SIG-M5 treated with dmso at 0.1 percent for 504 hours (cell line): Measurements from ENCODE around the gene THBS3.
"Not testable (repeated sequence)": the region's sequence is repeated elsewhere in the genome, so short reads cannot be mapped to it uniquely, and the experiment has no call there.

Experiments
- DNase-seq: peaks from one replicate; lab custom pipeline; 2025; ENCODE audit not compliant: unreplicated experiment; lab: John Stamatoyannopoulos, UW

THBS3 gene

GRCh38 chr1:155191904-155192303, 15.8 kb downstream of the THBS3 start:
- DNase-seq: no peak

- not testable (repeated sequence) for DNase-seq
These were observed 17.8 kb downstream of the THBS3 start for GRCh38 chr1:155189926-155190325.

- DNase-seq: no peak
These were observed 19.4 kb downstream of the THBS3 start for GRCh38 chr1:155188268-155188667.

GRCh38 chr1:155187456-155187891, 20.2 kb downstream of the THBS3 start:
- no peak for DNase-seq

- DNase-seq: no peak
These were observed 20.8 kb downstream of the THBS3 start for GRCh38 chr1:155186794-155187455.

GRCh38 chr1:155186067-155186793, 21.5 kb downstream of the THBS3 start:
- DNase-seq: no peak

- no peak for DNase-seq
These were observed 22.0 kb downstream of the THBS3 start for GRCh38 chr1:155185783-155186066.

- DNase-seq: peak; percentile 90
These were observed 22.6 kb downstream of the THBS3 start for GRCh38 chr1:155184835-155185782.

- no peak for DNase-seq
These were observed 23.3 kb downstream of the THBS3 start for GRCh38 chr1:155184351-155184811.

GRCh38 chr1:155183775-155184221, 23.9 kb downstream of the THBS3 start:
- DNase-seq: no peak

- no peak for DNase-seq
These were observed 25.6 kb downstream of the THBS3 start for GRCh38 chr1:155182052-155182550.

GRCh38 chr1:155181371-155182051, 26.2 kb downstream of the THBS3 start:
- DNase-seq: no peak

- DNase-seq: no peak
These were observed 28.3 kb downstream of the THBS3 start for GRCh38 chr1:155179112-155180031.

GRCh38 chr1:155178441-155179111, 29.1 kb downstream of the THBS3 start:
- no peak for DNase-seq

GRCh38 chr1:155177918-155178281, 29.8 kb downstream of the THBS3 start:
- DNase-seq: no peak

GRCh38 chr1:155177192-155177917, 30.3 kb downstream of the THBS3 start:
- DNase-seq: peak; percentile 35

GRCh38 chr1:155176544-155177071, 31.1 kb downstream of the THBS3 start:
- peak; percentile 86 for DNase-seq

- no peak for DNase-seq
These were observed 31.7 kb downstream of the THBS3 start for GRCh38 chr1:155175927-155176371.
